OCI-LY1 (cell line): ENCODE measurements around the gene SFMBT2.

ENCODE experiments used
- CTCF ChIP-seq: fragments of 200-600 bp; sonication (generic), shearing (Covaris generic); IDR thresholded peaks from 2 replicates; pipeline ENCODE4 v1.5.1; 2017; ENCODE audit warnings: mild to moderate bottlenecking, antibody characterized with exemption, low read length, moderate library complexity, mixed read lengths
- EZH2 ChIP-seq: fragments of 200-600 bp; sonication (generic), shearing (Covaris generic); IDR thresholded peaks from 2 replicates; pipeline ENCODE4 v1.8.0; 2017; ENCODE audit warnings: borderline replicate concordance, mixed run types, mild to moderate bottlenecking, antibody characterized with exemption, low read length, moderate library complexity, mixed read lengths

- TF ChIP-seq EZH2 = no peak
- no peak for TF ChIP-seq CTCF
These were observed 58.9 kb downstream of the SFMBT2 start for GRCh38 chr10:7351894-7352293.
